ENCODE results near the gene PELO.

GRCh38 chr5:52754051-52754450 is 33.7 kb upstream of the PELO start:
- no peak for TF ChIP-seq GATA2 (IDR thresholded peaks at IDR 0.05; ENCODE audit: insufficient read depth, insufficient read length, low read depth, low read length)
- TF ChIP-seq POLR2A (IDR thresholded peaks at IDR 0.05; ENCODE audit: low read depth, low read length): no peak
- no peak for TF ChIP-seq EZH2 (IDR thresholded peaks at IDR 0.05; ENCODE audit: borderline replicate concordance, low read depth, low read length, severe bottlenecking)
- TF ChIP-seq CTCF (IDR thresholded peaks at IDR 0.05; ENCODE audit: extremely low read depth in 1 of 2, insufficient read depth in 1 of 2, low read depth in 1 of 2, low read length in 2 of 2): no peak
- TF ChIP-seq POLR2AphosphoS5 (IDR thresholded peaks at IDR 0.05; ENCODE audit: insufficient read depth, low read depth, low read length): no peak
- TF ChIP-seq FOS (IDR thresholded peaks at IDR 0.05; ENCODE audit: borderline replicate concordance, insufficient read depth, low read length): no peak
- TF ChIP-seq, protein P1, sequence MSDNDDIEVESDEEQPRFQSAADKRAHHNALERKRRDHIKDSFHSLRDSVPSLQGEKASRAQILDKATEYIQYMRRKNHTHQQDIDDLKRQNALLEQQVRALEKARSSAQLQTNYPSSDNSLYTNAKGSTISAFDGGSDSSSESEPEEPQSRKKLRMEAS (IDR thresholded peaks at IDR 0.05; ENCODE audit: insufficient read depth, insufficient read length): no peak
- no peak for TF ChIP-seq MYC (IDR thresholded peaks at IDR 0.05; ENCODE audit: low read depth, low read length)
- no peak for TF ChIP-seq JUN (IDR thresholded peaks at IDR 0.05; ENCODE audit: borderline replicate concordance, insufficient read depth, insufficient read length, low read depth)

All from endothelial cell of umbilical vein (primary cell).